Measurements from ENCODE around the gene CSNK1D. TPM values are rescaled to one million over a fixed set of nuclear protein-coding genes. Genes with fewer than 3 reads are reported as not detected.

The CSNK1D gene
- total RNA-seq, 1 donor from 2014 or later, result 41.5 TPM

DNA sequence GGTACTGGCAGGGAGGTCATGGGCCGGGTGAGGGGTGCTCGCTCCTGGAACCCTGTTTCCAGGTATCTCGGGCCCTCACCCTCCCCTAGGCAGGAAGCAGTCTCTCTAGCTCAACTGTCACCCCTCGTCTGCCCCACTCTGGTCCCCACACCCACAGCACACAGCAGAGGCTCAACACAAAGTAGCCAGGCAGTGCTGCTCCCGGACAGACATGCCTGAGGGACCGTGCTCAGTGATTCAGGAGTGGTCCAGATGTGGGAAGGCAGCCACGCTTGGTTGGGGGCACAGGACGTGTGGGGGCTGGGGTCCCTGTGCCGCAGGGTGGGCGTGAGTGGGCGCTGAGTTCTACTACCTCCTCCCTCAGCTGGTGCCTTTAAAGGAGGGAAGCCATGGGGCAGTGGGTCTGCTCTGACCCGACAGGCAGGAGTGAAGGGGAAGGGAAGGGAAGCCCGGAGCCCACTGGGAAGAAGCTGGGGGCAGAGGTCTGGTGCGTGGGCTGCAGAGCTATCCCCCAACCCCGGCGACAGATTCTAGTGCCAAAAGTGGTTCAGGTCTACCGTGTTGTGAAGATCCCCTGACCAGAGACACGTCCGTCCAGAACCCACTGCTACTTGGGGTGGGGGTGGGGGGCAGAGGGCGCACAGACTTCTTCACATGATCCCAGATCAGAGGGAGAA, 32.9 kb downstream of the CSNK1D start:
- Histone ChIP-seq H3K27ac (peak overlapping the region; percentile 50), H3K4me2 (no peak overlapping the region), H3K79me2 (ENCODE audit: low read depth) (peaks cover 25% of the 10 kb centered on the region), H3K4me3 (no peak overlapping the region), H3K36me3 (no peaks in the 10 kb centered on the region), H4K20me1 (ENCODE audit: low read depth) (peaks cover 97% of the 10 kb centered on the region), H3K4me1 (peaks cover 10% of the 10 kb centered on the region), H3K27me3 (no peaks in the 10 kb centered on the region), H3K9ac (no peak overlapping the region), H2AFZ (replicated peaks) (no peak overlapping the region), H3F3A (ENCODE audit: low read depth) (peaks cover 19% of the 10 kb centered on the region), H3K9me3 (ENCODE audit: low read depth) (no peaks in the 10 kb centered on the region)
- Mint-ChIP-seq H3K4me1 (peaks cover 12% of the 10 kb centered on the region), H3K27ac (no peak overlapping the region), H3K9me3 (no peaks in the 10 kb centered on the region), H3K36me3 (peaks cover 15% of the 10 kb centered on the region), H3K27me3 (ENCODE audit: insufficient read depth, low read depth) (peaks cover 7% of the 10 kb centered on the region), H3K4me3 (no peak overlapping the region)
- DNase-seq (ENCODE audit: low spot score), result no peak
- TF ChIP-seq EZH2 (IDR thresholded peaks at IDR 0.05) (no peak), CTCF (IDR thresholded peaks at IDR 0.05) (no peak), EZH2phosphoT487 (IDR thresholded peaks at IDR 0.05) (no peak)

GRCh38 chr17:82239926-82240505, 33.5 kb downstream of the CSNK1D start:
- H3K27me3 ChIP-seq, result no peaks in the 10 kb centered on the region
- peaks cover 10% of the 10 kb centered on the region for H3K4me1 ChIP-seq

DNA sequence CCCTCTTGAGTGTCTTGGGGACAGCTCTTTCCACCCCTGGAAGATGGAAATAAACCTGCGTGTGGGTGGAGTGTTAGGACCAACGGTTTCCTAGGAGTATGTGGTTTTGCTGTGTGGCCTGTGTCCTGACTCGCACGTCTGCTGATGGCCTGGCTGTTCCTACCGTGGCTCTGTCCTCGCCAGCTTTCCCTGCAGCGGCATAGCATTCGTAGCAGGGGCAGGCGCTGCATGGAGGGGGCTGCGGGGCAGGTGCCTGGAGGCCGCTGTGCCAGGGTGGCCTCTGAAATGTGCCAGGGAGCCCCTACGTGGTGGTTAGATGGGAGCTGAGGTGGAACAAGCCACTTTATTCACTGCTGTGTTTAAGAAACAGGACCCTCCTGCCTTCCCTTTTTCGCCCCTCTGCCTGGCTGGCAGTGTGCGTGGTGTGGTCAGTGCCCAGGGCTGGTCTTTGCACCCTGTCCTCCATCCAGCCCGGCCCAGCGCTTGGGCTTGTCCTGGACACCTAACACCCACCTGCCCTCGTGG, 34.0 kb downstream of the CSNK1D start:
- Mint-ChIP-seq H3K27me3 (ENCODE audit: insufficient read depth, low read depth) (peaks cover 5% of the 10 kb centered on the region), H3K27ac (no peak overlapping the region), H3K4me3 (no peak overlapping the region), H3K4me1 (peaks cover 9% of the 10 kb centered on the region), H3K9me3 (no peaks in the 10 kb centered on the region), H3K36me3 (peaks cover 10% of the 10 kb centered on the region)
- H2AFZ ChIP-seq (replicated peaks), result no peak overlapping the region
- H3K4me1 ChIP-seq, result peaks cover 13% of the 10 kb centered on the region
- H3F3A ChIP-seq (ENCODE audit: low read depth), result peaks cover 15% of the 10 kb centered on the region
- peaks cover 21% of the 10 kb centered on the region for H3K79me2 ChIP-seq (ENCODE audit: low read depth)
- H3K9me3 ChIP-seq (ENCODE audit: low read depth), result no peaks in the 10 kb centered on the region
- no peak overlapping the region for H3K4me3 ChIP-seq
- no peaks in the 10 kb centered on the region for H3K36me3 ChIP-seq
- TF ChIP-seq CTCF (IDR thresholded peaks at IDR 0.05) (no peak), EZH2phosphoT487 (IDR thresholded peaks at IDR 0.05) (no peak), EZH2 (IDR thresholded peaks at IDR 0.05) (no peak)
- H3K9ac ChIP-seq, result no peak overlapping the region
- no peak overlapping the region for H3K27ac ChIP-seq
- DNase-seq (ENCODE audit: low spot score), result no peak
- H3K27me3 ChIP-seq, result no peaks in the 10 kb centered on the region
- H4K20me1 ChIP-seq (ENCODE audit: low read depth), result peaks cover 97% of the 10 kb centered on the region
- no peak overlapping the region for H3K4me2 ChIP-seq

More at GRCh38 chr17:82239926-82240505, 33.5 kb downstream of the CSNK1D start:
- no peaks in the 10 kb centered on the region for H3K9me3 ChIP-seq (ENCODE audit: low read depth)
- H2AFZ ChIP-seq (replicated peaks), result no peak overlapping the region
- H3K27ac ChIP-seq, result no peak overlapping the region
- peaks cover 7% of the 10 kb centered on the region for H3K27me3 Mint-ChIP-seq (ENCODE audit: insufficient read depth, low read depth)
- H4K20me1 ChIP-seq (ENCODE audit: low read depth), result peaks cover 97% of the 10 kb centered on the region
- no peak overlapping the region for H3K4me3 ChIP-seq
- peaks cover 12% of the 10 kb centered on the region for H3K4me1 Mint-ChIP-seq
- TF ChIP-seq CTCF (IDR thresholded peaks at IDR 0.05) (no peak), EZH2phosphoT487 (IDR thresholded peaks at IDR 0.05) (no peak), EZH2 (IDR thresholded peaks at IDR 0.05) (no peak)
- H3K9me3 Mint-ChIP-seq, result no peaks in the 10 kb centered on the region
- H3K79me2 ChIP-seq (ENCODE audit: low read depth), result peaks cover 25% of the 10 kb centered on the region
- H3K4me3 Mint-ChIP-seq, result no peak overlapping the region
- H3K9ac ChIP-seq, result no peak overlapping the region
- H3K36me3 Mint-ChIP-seq, result peaks cover 15% of the 10 kb centered on the region
- no peak for DNase-seq (ENCODE audit: low spot score)
- no peaks in the 10 kb centered on the region for H3K36me3 ChIP-seq
- no peak overlapping the region for H3K27ac Mint-ChIP-seq
- no peak overlapping the region for H3K4me2 ChIP-seq
- peaks cover 19% of the 10 kb centered on the region for H3F3A ChIP-seq (ENCODE audit: low read depth)
